GM12874 (cell line): ENCODE data around the gene MEOX1.

Experiments used
- CTCF ChIP-seq: IDR thresholded peaks from 2 replicates; pipeline ENCODE4 v1.5.1; 2011; ENCODE audit warnings: low read depth, mild to moderate bottlenecking, control low read depth, low read length, moderate library complexity; ENCODE audit not compliant: insufficient read depth

MEOX1 gene

GRCh38 chr17:43662413-43663141 lies 855 bp upstream of the MEOX1 start:
- no peak for TF ChIP-seq CTCF

GRCh38 chr17:43660816-43661493 lies 767 bp downstream of the MEOX1 start:
- TF ChIP-seq CTCF, result no peak

GRCh38 chr17:43659823-43660617 lies 1.7 kb downstream of the MEOX1 start:
- TF ChIP-seq CTCF, result no peak

GRCh38 chr17:43658900-43659299 lies 2.8 kb downstream of the MEOX1 start:
- TF ChIP-seq CTCF, result no peak

- TF ChIP-seq CTCF, result no peak
These were observed 5.9 kb downstream of the MEOX1 start for GRCh38 chr17:43655693-43656255.

GRCh38 chr17:43652124-43652480 lies 9.6 kb downstream of the MEOX1 start:
- no peak for TF ChIP-seq CTCF

- no peak for TF ChIP-seq CTCF
These were observed 11.3 kb downstream of the MEOX1 start for GRCh38 chr17:43650471-43650870.
